H1 (cell line): ENCODE data around the gene ASPDH.

Source experiments
- CTCF ChIP-seq, 3 experiments: IDR thresholded peaks; 1 replicate in 2 of 3; 2 replicates in 1 of 3; pipeline versions ENCODE4 v1.5.1 to v1.6.1; 2011; ENCODE audit warnings: low read length in 3 of 3, mild to moderate bottlenecking in 3 of 3, inconsistent platforms in 2 of 3, low read depth in 1 of 3, moderate library complexity in 1 of 3; ENCODE audit not compliant: insufficient read depth in 1 of 3; ENCODE audit errors: control extremely low read depth in 1 of 3
- GABPA ChIP-seq: IDR thresholded peaks from 2 replicates; pipeline ENCODE4 v1.6.1; 2011; ENCODE audit warnings: mild to moderate bottlenecking, low read length, moderate library complexity, borderline replicate concordance; ENCODE audit not compliant: insufficient read depth
- POLR2A ChIP-seq, 2 experiments: IDR thresholded peaks; 1 replicate in 1 of 2; 2 replicates in 1 of 2; pipeline ENCODE4 v1.6.1; 2011; ENCODE audit warnings: low read depth in 2 of 2, low read length in 2 of 2, mild to moderate bottlenecking in 2 of 2; ENCODE audit errors: control extremely low read depth in 1 of 2
- USF2 ChIP-seq: IDR thresholded peaks from 2 replicates; pipeline ENCODE4 v1.6.1; 2011; ENCODE audit warnings: low read length, improper control_type of control experiment
- YY1 ChIP-seq: IDR thresholded peaks from 2 replicates; pipeline ENCODE4 v1.6.1; 2011; ENCODE audit warnings: low read depth, mild to moderate bottlenecking, low read length

- TF ChIP-seq POLR2A (IDR thresholded peaks at IDR 0.05; ENCODE audit: control extremely low read depth in 1 of 2, low read depth in 2 of 2, low read length in 2 of 2) (no peak), CTCF (IDR thresholded peaks at IDR 0.05; ENCODE audit: control extremely low read depth in 1 of 3, insufficient read depth in 1 of 3, low read depth in 1 of 3, low read length in 3 of 3) (no peak), GABPA (no peak), YY1 (no peak), USF2 (no peak)
These were observed 1.4 kb downstream of the ASPDH start for GRCh38 chr19:50512112-50512998.
